Measurements from ENCODE around the gene CAMK1. TPM values are rescaled to one million over a fixed set of nuclear protein-coding genes. Genes with fewer than 3 reads are reported as not detected.

Gene CAMK1
- total RNA-seq, 1 donor from 2014 or later: 35.7 TPM

DNA sequence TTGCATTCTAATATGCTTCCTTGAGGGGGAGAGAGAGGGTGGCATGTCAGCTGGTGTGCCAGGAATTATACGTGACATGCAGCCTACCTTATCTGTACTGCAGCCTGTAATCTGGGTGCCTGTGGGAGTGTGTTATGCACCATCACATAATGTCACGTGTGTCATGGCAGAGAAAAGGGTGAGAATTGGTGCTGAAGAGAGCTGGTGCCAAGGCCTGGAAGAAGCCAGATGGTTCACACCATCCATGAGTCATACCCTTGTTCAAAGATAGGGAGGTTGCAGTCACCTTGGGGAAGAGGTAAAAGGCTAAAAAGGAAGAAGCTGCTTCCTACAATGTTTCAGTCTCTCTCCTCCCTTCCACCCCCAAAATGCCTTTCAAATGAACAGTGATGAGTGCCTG lies 32.9 kb downstream of the CAMK1 start:
- intact Hi-C loops (cut with DNase I): no loop called here
- peaks cover 21% of the 10 kb centered on the region for H3K4me1 ChIP-seq
- H3K4me3 ChIP-seq: no peak overlapping the region
- H3K27me3 ChIP-seq: no peaks in the 10 kb centered on the region
- H3K27ac ChIP-seq: no peak overlapping the region
- DNase-seq (no peak), ATAC-seq (no peak)
- no peaks in the 10 kb centered on the region for H3K9me3 ChIP-seq
- TF ChIP-seq CTCF (IDR thresholded peaks at IDR 0.05): no peak
- H3K36me3 ChIP-seq: peaks cover 78% of the 10 kb centered on the region

GRCh38 chr3:9732740-9733115 lies 37.0 kb downstream of the CAMK1 start:
- H3K4me3 ChIP-seq: peak overlapping the region; percentile 78
- no peaks in the 10 kb centered on the region for H3K9me3 ChIP-seq
- peak overlapping the region; percentile 99 for H3K27ac ChIP-seq
- DNase-seq (no peak), ATAC-seq (no peak)
- H3K4me1 ChIP-seq: peaks cover 29% of the 10 kb centered on the region
- peaks cover 37% of the 10 kb centered on the region for H3K36me3 ChIP-seq
- no peaks in the 10 kb centered on the region for H3K27me3 ChIP-seq
- intact Hi-C loops (cut with DNase I): no loop called here
- no peak for TF ChIP-seq CTCF (IDR thresholded peaks at IDR 0.05)

- intact Hi-C loops (cut with DNase I): no loop called here
- peak overlapping the region; percentile 99 for H3K27ac ChIP-seq
Measured at GRCh38 chr3:9732080-9732739, 37.5 kb downstream of the CAMK1 start.

DNA sequence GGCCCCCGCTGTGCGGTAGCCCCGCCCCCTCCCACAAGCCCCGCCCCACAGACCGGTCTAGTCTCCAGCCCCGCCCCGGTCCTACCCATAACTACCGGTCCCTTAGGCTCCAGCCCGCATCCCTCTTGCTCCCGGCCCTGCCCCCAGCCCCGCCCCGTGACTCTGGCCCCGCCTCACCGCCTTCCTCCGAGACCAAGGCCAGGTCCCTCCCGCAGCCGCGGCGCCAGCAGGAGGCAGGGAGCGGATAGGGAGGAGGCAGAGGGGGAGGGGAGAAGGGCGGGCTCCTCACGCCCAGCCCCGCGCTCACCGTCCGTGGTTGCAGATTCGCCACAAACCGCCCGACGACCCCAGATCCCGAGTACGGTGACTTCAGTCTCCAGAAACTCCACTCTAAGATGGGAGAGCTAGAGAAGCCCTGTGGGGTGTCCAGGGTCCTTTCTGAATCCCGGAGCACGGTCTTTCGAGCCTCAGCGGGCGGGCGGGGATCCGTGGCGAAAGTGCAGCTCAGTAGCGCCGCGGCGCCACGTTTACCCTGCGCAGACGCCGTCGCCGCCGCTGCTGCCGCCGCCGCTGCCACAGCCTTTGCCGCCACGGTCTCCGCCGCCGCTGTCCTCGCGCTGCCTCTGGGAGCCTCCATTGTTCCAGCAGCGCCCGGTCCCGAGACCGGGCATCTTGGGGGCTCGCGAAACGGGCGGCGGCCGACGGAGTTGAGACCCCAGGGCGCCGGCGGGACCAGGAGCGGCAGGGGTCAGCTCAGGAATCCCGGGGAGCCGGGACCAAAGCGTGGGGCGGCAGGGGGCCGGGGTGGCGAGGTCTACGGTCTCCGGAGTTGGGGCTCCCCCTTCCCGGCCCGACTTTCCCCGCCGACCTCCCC lies 38.3 kb downstream of the CAMK1 start, which contains the start of gene BRPF1:
TSS of gene BRPF1 (plus strand) at position 530 of the 874 bp plus-strand sequence. CDS start 2,406 bp downstream, outside the sequence.
- peak; percentile 100 for DNase-seq

More at GRCh38 chr3:9732080-9732739, 37.5 kb downstream of the CAMK1 start:
- Histone ChIP-seq H3K9me3 (no peaks in the 10 kb centered on the region), H3K4me1 (peaks cover 29% of the 10 kb centered on the region), H3K36me3 (peaks cover 32% of the 10 kb centered on the region), H3K4me3 (peak overlapping the region; percentile 78), H3K27me3 (no peaks in the 10 kb centered on the region)
- ATAC-seq (peak; percentile 0), DNase-seq (peak; percentile 76)
- no peak for TF ChIP-seq CTCF (IDR thresholded peaks at IDR 0.05)

More for the DNA sequence above, 38.3 kb downstream of the CAMK1 start, which contains the start of gene BRPF1:
- TF ChIP-seq CTCF (IDR thresholded peaks at IDR 0.05): no peak
- no peaks in the 10 kb centered on the region for H3K27me3 ChIP-seq
- intact Hi-C loops (cut with DNase I): no loop called here
- H3K9me3 ChIP-seq: no peaks in the 10 kb centered on the region
- H3K27ac ChIP-seq: peak within 1 kb of the TSS; percentile 99
- H3K36me3 ChIP-seq: peaks cover 24% of the 10 kb centered on the region
- H3K4me1 ChIP-seq: peaks cover 29% of the 10 kb centered on the region
- ATAC-seq: peak; percentile 98
- peak within 1 kb of the TSS; percentile 78 for H3K4me3 ChIP-seq

Measured in upper lobe of right lung (tissue), 1 donor.